Measurements from ENCODE around the gene FBXO45.

- TF ChIP-seq EZH2phosphoT487 (IDR thresholded peaks at IDR 0.05; ENCODE audit: borderline replicate concordance): no peak
- no peak for TF ChIP-seq CTCF (conservative IDR thresholded peaks at IDR 0.05; ENCODE audit: low read length)
Observed at GRCh38 chr3:196572389-196572788, 3.9 kb downstream of the FBXO45 start.
